ENCODE results near the gene TTC9B. TPM values are rescaled to one million over a fixed set of nuclear protein-coding genes. Genes with fewer than 3 reads are reported as not detected.
A peak's percentile ranks its signal among the peaks of the same experiment; 100 is the strongest.

TTC9B gene
- total and polyA plus RNA-seq, 2 experiments from 2014 or later, result 0.63 to 1.0 TPM

DNA sequence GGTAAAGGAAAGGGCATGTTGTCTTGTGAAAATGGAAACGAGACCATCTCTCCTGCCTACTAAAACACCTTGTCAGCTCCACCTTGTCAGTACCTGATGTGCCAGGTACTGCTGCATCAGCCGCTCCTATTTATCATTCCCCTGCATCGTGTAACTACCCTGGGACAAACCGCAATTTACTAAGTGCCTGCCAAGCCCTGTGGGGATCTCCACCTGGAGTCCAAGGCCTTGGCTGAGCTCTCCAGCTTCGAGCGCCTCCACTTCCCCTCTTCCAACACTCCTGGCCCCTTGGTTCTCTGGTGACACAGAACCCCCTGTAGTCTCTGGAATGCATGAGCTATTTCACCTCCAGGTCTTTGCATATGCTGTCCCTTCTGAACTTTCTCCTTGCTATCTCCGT lies 34.2 kb upstream of the TTC9B start:
- peak overlapping the region; percentile 10; the same call in 2 of the 3 replicates for H3K4me3 Mint-ChIP-seq
- H3K4me1 Mint-ChIP-seq, result peaks cover 15% of the 10 kb centered on the region
- Histone ChIP-seq H2AFZ (no peak overlapping the region), H3K9me2 (ENCODE audit: insufficient read depth) (no peaks in the 10 kb centered on the region), H3K4me1 (ENCODE audit: insufficient read depth) (peaks cover 7% of the 10 kb centered on the region; the same call in 1 of the 2 replicates), H3K4me2 (peak overlapping the region; percentile 13; the same call in 1 of the 2 replicates), H3K79me2 (replicated peaks; ENCODE audit: insufficient read depth) (no peaks in the 10 kb centered on the region; the same call in 1 of the 2 replicates), H3K27ac (ENCODE audit: low read depth) (peak overlapping the region; percentile 76; the same call in 1 of the 2 replicates), H3K27me3 (ENCODE audit: insufficient read depth) (no peaks in the 10 kb centered on the region), H3F3A (replicated peaks; ENCODE audit: low read depth) (no peaks in the 10 kb centered on the region), H3K36me3 (ENCODE audit: insufficient read depth) (no peaks in the 10 kb centered on the region; the same call in 1 of the 2 replicates), H3K4me3 (no peak overlapping the region), H4K20me1 (replicated peaks; ENCODE audit: insufficient read depth) (peaks cover under 1% of the 10 kb centered on the region; the same call in 1 of the 2 replicates)
- H3K9me3 Mint-ChIP-seq, result peaks cover 2% of the 10 kb centered on the region; the same call in 1 of the 3 replicates
- ATAC-seq (peak; percentile 94), DNase-seq (ENCODE audit: low spot score) (peak; percentile 65)
- peak overlapping the region; percentile 65 for H3K27ac Mint-ChIP-seq
- peaks cover 32% of the 10 kb centered on the region for H3K36me3 Mint-ChIP-seq (ENCODE audit: low read depth)
- H3K27me3 Mint-ChIP-seq (ENCODE audit: insufficient read depth, low read depth, poor library complexity), result peaks cover 8% of the 10 kb centered on the region
- TF ChIP-seq, protein P1, sequence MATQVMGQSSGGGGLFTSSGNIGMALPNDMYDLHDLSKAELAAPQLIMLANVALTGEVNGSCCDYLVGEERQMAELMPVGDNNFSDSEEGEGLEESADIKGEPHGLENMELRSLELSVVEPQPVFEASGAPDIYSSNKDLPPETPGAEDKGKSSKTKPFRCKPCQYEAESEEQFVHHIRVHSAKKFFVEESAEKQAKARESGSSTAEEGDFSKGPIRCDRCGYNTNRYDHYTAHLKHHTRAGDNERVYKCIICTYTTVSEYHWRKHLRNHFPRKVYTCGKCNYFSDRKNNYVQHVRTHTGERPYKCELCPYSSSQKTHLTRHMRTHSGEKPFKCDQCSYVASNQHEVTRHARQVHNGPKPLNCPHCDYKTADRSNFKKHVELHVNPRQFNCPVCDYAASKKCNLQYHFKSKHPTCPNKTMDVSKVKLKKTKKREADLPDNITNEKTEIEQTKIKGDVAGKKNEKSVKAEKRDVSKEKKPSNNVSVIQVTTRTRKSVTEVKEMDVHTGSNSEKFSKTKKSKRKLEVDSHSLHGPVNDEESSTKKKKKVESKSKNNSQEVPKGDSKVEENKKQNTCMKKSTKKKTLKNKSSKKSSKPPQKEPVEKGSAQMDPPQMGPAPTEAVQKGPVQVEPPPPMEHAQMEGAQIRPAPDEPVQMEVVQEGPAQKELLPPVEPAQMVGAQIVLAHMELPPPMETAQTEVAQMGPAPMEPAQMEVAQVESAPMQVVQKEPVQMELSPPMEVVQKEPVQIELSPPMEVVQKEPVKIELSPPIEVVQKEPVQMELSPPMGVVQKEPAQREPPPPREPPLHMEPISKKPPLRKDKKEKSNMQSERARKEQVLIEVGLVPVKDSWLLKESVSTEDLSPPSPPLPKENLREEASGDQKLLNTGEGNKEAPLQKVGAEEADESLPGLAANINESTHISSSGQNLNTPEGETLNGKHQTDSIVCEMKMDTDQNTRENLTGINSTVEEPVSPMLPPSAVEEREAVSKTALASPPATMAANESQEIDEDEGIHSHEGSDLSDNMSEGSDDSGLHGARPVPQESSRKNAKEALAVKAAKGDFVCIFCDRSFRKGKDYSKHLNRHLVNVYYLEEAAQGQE (IDR thresholded peaks at IDR 0.05; ENCODE audit: unreplicated experiment), result no peak
- TF ChIP-seq, protein P2, sequence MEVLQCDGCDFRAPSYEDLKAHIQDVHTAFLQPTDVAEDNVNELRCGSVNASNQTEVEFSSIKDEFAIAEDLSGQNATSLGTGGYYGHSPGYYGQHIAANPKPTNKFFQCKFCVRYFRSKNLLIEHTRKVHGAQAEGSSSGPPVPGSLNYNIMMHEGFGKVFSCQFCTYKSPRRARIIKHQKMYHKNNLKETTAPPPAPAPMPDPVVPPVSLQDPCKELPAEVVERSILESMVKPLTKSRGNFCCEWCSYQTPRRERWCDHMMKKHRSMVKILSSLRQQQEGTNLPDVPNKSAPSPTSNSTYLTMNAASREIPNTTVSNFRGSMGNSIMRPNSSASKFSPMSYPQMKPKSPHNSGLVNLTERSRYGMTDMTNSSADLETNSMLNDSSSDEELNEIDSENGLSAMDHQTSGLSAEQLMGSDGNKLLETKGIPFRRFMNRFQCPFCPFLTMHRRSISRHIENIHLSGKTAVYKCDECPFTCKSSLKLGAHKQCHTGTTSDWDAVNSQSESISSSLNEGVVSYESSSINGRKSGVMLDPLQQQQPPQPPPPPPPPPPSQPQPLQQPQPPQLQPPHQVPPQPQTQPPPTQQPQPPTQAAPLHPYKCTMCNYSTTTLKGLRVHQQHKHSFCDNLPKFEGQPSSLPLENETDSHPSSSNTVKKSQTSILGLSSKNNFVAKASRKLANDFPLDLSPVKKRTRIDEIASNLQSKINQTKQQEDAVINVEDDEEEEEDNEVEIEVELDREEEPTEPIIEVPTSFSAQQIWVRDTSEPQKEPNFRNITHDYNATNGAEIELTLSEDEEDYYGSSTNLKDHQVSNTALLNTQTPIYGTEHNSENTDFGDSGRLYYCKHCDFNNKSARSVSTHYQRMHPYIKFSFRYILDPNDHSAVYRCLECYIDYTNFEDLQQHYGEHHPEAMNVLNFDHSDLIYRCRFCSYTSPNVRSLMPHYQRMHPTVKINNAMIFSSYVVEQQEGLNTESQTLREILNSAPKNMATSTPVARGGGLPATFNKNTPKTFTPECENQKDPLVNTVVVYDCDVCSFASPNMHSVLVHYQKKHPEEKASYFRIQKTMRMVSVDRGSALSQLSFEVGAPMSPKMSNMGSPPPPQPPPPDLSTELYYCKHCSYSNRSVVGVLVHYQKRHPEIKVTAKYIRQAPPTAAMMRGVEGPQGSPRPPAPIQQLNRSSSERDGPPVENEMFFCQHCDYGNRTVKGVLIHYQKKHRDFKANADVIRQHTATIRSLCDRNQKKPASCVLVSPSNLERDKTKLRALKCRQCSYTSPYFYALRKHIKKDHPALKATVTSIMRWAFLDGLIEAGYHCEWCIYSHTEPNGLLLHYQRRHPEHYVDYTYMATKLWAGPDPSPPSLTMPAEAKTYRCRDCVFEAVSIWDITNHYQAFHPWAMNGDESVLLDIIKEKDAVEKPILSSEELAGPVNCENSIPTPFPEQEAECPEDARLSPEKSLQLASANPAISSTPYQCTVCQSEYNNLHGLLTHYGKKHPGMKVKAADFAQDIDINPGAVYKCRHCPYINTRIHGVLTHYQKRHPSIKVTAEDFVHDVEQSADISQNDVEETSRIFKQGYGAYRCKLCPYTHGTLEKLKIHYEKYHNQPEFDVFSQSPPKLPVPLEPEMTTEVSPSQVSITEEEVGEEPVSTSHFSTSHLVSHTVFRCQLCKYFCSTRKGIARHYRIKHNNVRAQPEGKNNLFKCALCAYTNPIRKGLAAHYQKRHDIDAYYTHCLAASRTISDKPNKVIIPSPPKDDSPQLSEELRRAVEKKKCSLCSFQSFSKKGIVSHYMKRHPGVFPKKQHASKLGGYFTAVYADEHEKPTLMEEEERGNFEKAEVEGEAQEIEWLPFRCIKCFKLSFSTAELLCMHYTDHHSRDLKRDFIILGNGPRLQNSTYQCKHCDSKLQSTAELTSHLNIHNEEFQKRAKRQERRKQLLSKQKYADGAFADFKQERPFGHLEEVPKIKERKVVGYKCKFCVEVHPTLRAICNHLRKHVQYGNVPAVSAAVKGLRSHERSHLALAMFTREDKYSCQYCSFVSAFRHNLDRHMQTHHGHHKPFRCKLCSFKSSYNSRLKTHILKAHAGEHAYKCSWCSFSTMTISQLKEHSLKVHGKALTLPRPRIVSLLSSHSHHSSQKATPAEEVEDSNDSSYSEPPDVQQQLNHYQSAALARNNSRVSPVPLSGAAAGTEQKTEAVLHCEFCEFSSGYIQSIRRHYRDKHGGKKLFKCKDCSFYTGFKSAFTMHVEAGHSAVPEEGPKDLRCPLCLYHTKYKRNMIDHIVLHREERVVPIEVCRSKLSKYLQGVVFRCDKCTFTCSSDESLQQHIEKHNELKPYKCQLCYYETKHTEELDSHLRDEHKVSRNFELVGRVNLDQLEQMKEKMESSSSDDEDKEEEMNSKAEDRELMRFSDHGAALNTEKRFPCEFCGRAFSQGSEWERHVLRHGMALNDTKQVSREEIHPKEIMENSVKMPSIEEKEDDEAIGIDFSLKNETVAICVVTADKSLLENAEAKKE (CRISPR knock-in tag; IDR thresholded peaks at IDR 0.05), result peak; percentile 60; the same call in 1 of the 2 replicates
